Stimulated activated CD8-positive, alpha-beta memory T cell treated with anti-CD3 and anti-CD28 coated beads, Interleukin-15, amount 100 ng/mL, for 24 hours (primary cell): Measurements from ENCODE around the gene VSIR.

Source experiments
- DNase-seq: peaks from one replicate; pipeline ENCODE4 v3.0.0-alpha.2; 2020; ENCODE audit warnings: low read depth

The VSIR gene

DNA sequence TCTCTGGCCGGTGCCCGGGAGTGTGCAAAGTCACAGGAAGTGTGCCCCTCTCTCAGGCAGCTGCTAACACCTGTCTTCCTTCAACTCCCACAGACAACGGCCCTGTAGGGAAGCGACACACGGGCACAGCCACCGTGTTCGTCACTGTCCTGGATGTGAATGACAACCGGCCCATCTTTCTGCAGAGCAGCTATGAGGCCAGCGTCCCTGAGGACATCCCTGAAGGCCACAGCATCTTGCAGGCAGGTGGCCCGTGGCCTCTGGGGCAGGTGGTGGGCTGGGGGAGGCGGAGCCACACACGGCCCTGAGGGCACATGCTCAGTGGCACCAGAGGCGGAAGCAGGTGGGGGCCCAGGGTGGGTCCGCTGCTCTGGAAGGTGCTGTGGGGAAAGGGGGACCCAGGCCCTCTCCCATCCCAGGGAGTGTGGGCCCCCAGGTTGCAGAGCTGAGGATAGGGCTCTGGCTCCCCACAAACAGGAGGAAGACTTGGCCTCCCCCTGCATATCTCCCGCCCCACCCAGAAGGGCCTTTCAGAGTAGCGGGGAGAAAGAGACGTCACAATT is 60.7 kb downstream of the VSIR start:
- no peak for DNase-seq

GRCh38 chr10:71712170-71712569 is 61.1 kb downstream of the VSIR start:
- no peak for DNase-seq

- DNase-seq: no peak
These were observed 62.2 kb downstream of the VSIR start for GRCh38 chr10:71711052-71711623.

GRCh38 chr10:71710519-71710918 is 62.8 kb downstream of the VSIR start:
- no peak for DNase-seq

DNA sequence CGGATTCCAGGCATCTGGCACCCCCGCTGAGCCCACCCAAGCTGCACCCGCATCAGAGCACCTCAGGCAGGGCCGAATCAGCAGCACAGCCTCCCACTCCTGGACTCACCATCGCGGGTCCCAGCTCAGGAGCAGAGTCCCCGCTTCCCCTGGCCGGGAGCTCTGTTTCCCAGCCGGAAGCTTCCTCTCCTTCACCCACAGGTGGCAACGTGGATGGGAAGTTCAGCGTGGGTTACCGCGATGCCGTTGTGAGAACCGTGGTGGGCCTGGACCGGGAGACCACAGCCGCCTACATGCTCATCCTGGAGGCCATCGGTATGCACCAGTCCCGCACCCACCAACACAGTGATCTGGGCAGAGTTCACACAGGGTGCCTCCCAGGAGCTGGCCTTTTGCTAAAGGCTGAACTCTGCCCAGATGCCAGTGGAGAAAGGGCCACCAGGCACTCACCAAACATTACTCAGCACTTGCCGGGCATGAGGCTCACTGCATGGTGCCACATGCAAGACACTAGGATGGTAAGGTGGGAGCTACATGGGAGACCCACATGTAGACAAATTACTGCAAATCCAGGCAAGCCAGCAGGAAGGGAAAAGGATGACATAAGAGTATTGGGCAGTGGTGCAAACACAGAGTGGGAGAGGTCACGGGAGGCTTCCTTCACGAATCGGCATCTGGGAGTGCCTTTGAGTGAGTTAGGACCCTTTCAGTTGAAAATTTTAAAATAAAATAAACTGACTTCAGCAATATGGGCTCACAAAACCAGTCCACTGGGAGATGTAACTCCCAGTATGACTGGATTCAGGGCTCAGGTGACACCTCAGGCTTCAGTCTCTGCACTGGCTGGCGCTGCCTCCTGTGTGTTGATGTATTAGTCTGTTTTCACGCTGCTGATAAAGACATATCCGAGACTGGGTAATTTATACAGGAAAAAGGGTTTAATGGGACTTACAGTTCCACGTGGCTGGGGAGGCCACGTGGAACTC is 64.1 kb downstream of the VSIR start:
- DNase-seq: no peak

DNA sequence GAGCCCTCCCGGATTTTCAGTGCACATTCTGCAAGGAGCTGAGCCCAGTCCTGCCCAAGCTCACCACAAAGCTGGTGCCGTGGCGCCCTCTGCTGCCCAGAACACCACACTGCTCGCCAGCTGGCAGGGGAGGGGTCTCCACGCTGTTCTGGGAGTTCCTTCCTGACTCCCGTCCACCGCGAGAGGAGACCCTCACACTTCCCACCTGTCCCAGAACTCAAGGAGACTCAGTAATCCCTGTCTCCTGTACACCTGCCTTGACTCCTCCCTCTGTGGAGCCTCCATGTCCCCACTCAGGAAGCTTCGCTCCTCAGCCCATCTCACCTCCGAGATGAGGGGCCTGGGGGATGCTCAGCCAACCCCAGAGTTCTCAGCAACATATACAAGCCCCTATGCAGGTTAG is 65.0 kb downstream of the VSIR start:
- no peak for DNase-seq

DNA sequence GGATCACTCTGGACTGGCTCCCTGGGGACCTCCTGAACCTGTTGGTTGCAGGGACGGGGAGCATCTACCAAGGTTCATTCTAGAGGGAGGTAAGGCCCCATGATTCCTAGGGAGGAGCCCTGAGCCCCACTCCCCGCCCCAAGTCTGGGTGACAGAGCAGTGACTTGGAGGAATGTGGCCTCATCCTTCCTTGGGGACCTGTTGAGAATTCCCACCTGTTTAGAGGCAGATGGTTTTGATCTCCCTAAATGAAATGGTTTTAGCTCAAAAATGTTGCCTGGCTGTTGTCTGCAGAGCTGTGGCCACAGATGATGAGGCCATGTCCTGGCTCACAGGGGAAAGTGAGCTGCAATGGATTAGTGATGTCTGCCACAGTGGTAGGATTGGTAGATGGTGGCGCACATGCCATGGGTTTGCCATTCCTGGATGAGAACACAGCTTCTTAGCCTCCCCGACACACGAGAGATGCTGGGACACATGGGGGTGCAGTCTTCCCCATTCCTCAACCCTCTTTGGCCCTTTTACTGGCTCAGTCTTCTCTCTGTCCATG is 66.0 kb downstream of the VSIR start:
- DNase-seq: no peak

DNA sequence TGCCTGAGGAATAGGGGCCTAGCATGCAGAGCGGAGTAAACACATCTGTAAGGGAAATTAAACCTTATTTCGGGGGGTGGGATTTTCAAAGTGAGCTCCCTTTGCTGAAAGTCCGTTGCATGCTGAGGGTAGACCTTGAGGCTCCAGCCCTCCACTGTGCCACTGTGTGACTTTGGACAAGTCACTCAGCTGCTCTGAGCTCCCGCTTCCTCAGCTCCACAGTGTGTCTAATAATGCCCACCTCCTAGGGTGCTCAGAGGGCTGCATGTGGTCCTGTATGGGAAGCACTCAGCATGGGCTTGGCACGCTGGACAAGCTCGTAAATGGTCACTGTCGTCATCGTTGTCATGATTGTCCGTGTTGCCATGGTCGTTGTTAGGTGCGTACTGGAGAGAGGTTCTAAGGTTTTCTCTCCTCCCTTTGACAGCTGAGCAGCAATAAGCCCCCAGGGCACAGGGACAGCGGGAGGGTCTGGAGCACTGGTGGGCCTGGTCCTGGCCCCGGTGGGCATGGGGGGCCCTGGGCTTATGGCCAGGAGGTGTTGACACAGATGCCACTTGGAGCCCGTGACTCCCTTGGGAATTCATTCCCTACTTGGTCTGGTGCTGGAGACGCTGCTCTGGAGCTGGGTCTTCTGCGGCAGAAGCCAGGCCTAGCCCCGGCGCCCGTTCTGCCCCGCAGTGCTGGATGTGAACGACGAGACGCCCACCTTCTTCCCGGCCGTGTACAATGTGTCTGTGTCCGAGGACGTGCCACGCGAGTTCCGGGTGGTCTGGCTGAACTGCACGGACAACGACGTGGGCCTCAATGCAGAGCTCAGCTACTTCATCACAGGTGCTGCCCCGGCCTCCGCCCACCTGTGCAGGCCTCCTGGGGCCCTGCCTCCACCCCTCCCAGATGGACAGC is 66.9 kb downstream of the VSIR start:
- DNase-seq: no peak

DNA sequence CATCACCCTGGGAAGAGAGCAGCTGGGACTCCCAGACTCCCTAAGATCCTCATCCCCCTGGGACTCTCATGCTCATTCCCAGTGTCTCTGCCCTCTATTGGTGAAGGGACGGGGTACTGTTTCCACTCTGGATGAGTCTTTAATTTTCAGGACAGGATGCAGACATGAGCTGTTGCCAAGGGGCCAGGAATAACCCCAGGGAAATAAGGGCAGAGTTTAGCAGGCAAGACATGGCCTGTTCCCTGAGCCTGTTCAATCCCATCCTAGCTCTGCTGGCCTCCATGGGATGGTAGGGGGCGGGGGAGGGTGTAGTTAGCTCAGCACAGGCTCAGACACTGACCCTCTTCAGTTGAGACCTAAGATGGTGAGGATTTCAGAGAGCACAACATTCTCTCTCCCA is 67.7 kb downstream of the VSIR start:
- DNase-seq: no peak

- no peak for DNase-seq
These were observed 68.5 kb downstream of the VSIR start for GRCh38 chr10:71704816-71705215.

- no peak for DNase-seq
These were observed 69.7 kb downstream of the VSIR start for GRCh38 chr10:71703577-71703976.

DNA sequence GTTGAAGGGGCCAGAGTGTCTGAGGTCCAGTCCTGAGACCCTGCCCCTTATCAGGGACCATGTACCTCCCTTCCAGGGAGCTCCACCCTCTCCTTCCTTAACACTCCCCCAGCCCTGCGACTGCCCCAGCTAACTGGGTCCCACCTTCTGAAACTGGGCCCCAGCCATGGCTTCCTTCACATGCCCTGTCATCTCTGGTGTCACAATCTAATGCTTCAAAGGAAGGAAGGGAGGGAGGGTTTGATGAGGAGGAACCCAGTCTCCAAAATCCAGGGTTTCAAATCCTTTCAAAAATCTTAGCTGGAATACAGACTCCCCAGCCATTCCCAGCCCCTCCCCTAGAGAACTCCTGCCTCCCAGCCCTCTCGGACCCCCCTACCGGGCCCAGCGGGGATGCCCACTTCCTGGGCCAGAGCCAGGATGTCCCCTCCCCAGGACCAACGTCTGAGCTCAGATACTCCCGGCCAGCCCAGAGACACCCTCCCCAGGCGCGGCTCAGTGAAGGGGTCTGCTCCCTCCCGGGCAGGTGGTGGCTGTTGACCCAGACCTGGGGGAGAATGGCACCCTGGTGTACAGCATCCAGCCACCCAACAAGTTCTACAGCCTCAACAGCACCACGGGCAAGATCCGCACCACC is 71.7 kb downstream of the VSIR start:
- DNase-seq: no peak

DNA sequence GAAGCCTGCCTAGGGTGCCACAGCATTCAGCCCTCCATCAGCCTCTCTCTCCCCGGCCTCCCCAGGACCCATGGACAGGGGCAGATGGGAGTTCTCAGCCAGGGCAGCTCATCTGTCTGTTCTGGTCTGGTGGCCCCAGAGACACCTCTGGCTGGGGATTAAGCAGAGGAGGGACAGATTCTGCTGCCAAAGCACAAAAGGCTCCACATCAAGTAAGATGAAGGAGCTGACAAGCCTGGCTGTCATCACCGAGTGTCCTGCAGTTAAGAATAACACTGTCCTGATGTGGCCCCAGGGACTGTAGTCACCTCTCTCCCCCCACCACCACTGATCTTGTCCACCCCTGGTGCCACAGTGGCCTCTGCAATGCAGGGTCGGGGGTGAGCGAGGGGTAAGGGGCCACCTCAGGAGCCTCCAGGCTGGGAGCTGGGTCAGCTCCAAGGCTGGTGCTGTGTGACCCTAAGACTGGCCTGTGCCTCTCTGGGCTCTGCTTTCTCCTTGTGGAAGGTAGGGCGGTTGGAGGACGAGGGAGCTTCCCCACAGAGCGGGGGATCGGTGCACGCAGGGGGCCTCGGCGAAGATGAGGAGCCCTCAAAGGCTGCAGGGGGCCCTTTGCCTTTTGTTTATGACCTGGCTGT is 72.5 kb downstream of the VSIR start:
- DNase-seq: no peak

- no peak for DNase-seq
These were observed 74.6 kb downstream of the VSIR start for GRCh38 chr10:71698737-71699136.

GRCh38 chr10:71697938-71698709 is 75.2 kb downstream of the VSIR start:
- DNase-seq: no peak
